Sigmoid colon (tissue), 7 donors: Measurements from ENCODE around the gene COPS3. TPM values are rescaled to one million over a fixed set of nuclear protein-coding genes. Genes with fewer than 3 reads are reported as not detected.

Experiments used
- DNase-seq: peaks from one replicate; pipeline ENCODE4 v3.0.0-alpha.2; 2019
- H3K27ac ChIP-seq, 4 donors: fragments of 200-600 bp; sonication (generic); one replicate each; pipeline ENCODE4 v1.5.1; 2016 to 2019; ENCODE audit warnings: mild to moderate bottlenecking in 1 of 4
- H3K27me3 ChIP-seq, 3 donors: fragments of 200-600 bp; sonication (generic); one replicate each; pipeline ENCODE4 v1.5.1; 2019; ENCODE audit warnings: mild to moderate bottlenecking in 1 of 3
- H3K36me3 ChIP-seq, 4 donors: fragments of 200-600 bp; sonication (generic); one replicate each; pipeline ENCODE4 v1.5.1; 2016 to 2019
- H3K4me1 ChIP-seq, 4 donors: fragments of 200-600 bp; sonication (generic); one replicate each; pipeline ENCODE4 v1.5.1; 2017 to 2019
- H3K4me3 ChIP-seq, 4 donors: fragments of 200-600 bp; sonication (generic); one replicate each; pipeline ENCODE4 v1.5.1; 2017 to 2019; ENCODE audit warnings: mild to moderate bottlenecking in 2 of 4, moderate library complexity in 1 of 4
- H3K9me3 ChIP-seq, 4 donors: fragments of 200-600 bp in 3 of 4; sonication (generic) in 3 of 4; one replicate each; pipeline versions ENCODE4 v1.5.1 to v1.6.1; 2013 to 2019
- CTCF ChIP-seq, 4 experiments: fragments of 450-650 bp in 3 of 4; fragments of 200-600 bp in 1 of 4; IDR thresholded peaks; one replicate each; pipeline ENCODE4 v1.5.1; 2016 to 2019; ENCODE audit warnings: antibody characterized with exemption in 4 of 4, mild to moderate bottlenecking in 3 of 4, moderate library complexity in 2 of 4
- EP300 ChIP-seq, 4 donors: sonication (generic); formaldehyde crosslinking; IDR thresholded peaks; one replicate each; pipeline ENCODE4 v1.6.1; 2017; ENCODE audit warnings: antibody characterized with exemption in 4 of 4
- POLR2A ChIP-seq, 2 donors: fragments of 450-650 bp; IDR thresholded peaks; one replicate each; pipeline ENCODE4 v1.6.1; 2016; ENCODE audit warnings: antibody characterized with exemption in 2 of 2, mild to moderate bottlenecking in 2 of 2, moderate library complexity in 2 of 2
- POLR2AphosphoS5 ChIP-seq, 4 donors: sonication (generic); formaldehyde crosslinking; IDR thresholded peaks; one replicate each; pipeline ENCODE4 v1.6.1; 2017; ENCODE audit warnings: antibody characterized with exemption in 4 of 4
- WGBS, 2 donors: extraction: QIAGEN DNeasy Blood & Tissue Kit; methylation state at CpG; one replicate each; pipeline ENCODE4 v1.1.7; 2013; 5-methylcytosine and 5-hydroxymethylcytosine counted together
- intact Hi-C: fragments of 100-400 bp; cut with DNase I; formaldehyde crosslinking; loops from one replicate; pipeline ENCODE4 v1.15.1; 2023
- polyA plus RNA-seq, 3 donors: library from polyadenylated mRNA; stranded (reverse); fragments of 200-250 nt; gene quantifications; one replicate each; pipeline ENCODE4 v1.2.3, GENCODE V29; 2013
- total RNA-seq, 4 donors: library from RNA; depleted of rRNA; stranded (reverse); fragments of >200 nt; gene quantifications; one replicate each; pipeline ENCODE4 v1.1.0, GENCODE V29; 2016
- donor health status: healthy with polysubstance abuse.
- donor health status: Bipolar disorder and iron deficiency.
- donor health status: healthy.

COPS3 gene
- total and polyA plus RNA-seq, 7 donors: 44.6 to 105 (median 56.8) TPM

GRCh38 chr17:17216236-17216635 is 64.8 kb downstream of the COPS3 start:
- Histone ChIP-seq H3K9me3 (no peaks in the 10 kb centered on the region), H3K4me1 (no peaks in the 10 kb centered on the region), H3K36me3 (peaks cover 51 to 97% (median 79%) of the 10 kb centered on the region in 4 donors), H3K4me3 (no peak overlapping the region), H3K27ac (no peak overlapping the region), H3K27me3 (no peaks in the 10 kb centered on the region)
- no peak for DNase-seq
- 94 to 96% methylated on average over 17 of the region's 17 CpGs for WGBS, 2 donors
- TF ChIP-seq POLR2AphosphoS5 (IDR thresholded peaks at IDR 0.05) (no peak), CTCF (IDR thresholded peaks at IDR 0.05) (no peak), POLR2A (IDR thresholded peaks at IDR 0.05) (no peak), EP300 (IDR thresholded peaks at IDR 0.05) (no peak)
- intact Hi-C loops: no loop called here

- no peak overlapping the region for H3K4me3 ChIP-seq
- WGBS, 2 donors: 92 to 95% methylated on average over 8 of the region's 8 CpGs
- no peaks in the 10 kb centered on the region for H3K9me3 ChIP-seq
- H3K4me1 ChIP-seq: no peaks in the 10 kb centered on the region
- peaks cover 44 to 96% (median 72%) of the 10 kb centered on the region in 4 donors for H3K36me3 ChIP-seq
- no peak for DNase-seq
- no peak for TF ChIP-seq EP300 (IDR thresholded peaks at IDR 0.05)
- TF ChIP-seq POLR2AphosphoS5 (IDR thresholded peaks at IDR 0.05): no peak
- TF ChIP-seq CTCF (IDR thresholded peaks at IDR 0.05): no peak
- TF ChIP-seq POLR2A (IDR thresholded peaks at IDR 0.05): no peak
- H3K27ac ChIP-seq: no peak overlapping the region
- intact Hi-C loops: no loop called here
- no peaks in the 10 kb centered on the region for H3K27me3 ChIP-seq
Observed at GRCh38 chr17:17215575-17215974, 65.5 kb downstream of the COPS3 start.

GRCh38 chr17:17214646-17215436 is 66.2 kb downstream of the COPS3 start:
- Histone ChIP-seq H3K9me3 (no peaks in the 10 kb centered on the region), H3K4me3 (no peak overlapping the region), H3K36me3 (peaks cover 41 to 89% (median 65%) of the 10 kb centered on the region in 4 donors), H3K27me3 (no peaks in the 10 kb centered on the region), H3K27ac (no peak overlapping the region), H3K4me1 (no peaks in the 10 kb centered on the region)
- intact Hi-C loops: no loop called here
- 89 to 93% methylated on average over 27 of the region's 27 CpGs for WGBS, 2 donors
- TF ChIP-seq POLR2A (IDR thresholded peaks at IDR 0.05): no peak
- TF ChIP-seq POLR2AphosphoS5 (IDR thresholded peaks at IDR 0.05): no peak
- no peak for TF ChIP-seq CTCF (IDR thresholded peaks at IDR 0.05)
- TF ChIP-seq EP300 (IDR thresholded peaks at IDR 0.05): no peak
- DNase-seq: no peak

GRCh38 chr17:17213775-17214174 is 67.3 kb downstream of the COPS3 start:
- Histone ChIP-seq H3K4me1 (no peaks in the 10 kb centered on the region), H3K4me3 (no peak overlapping the region), H3K9me3 (no peaks in the 10 kb centered on the region), H3K27me3 (no peaks in the 10 kb centered on the region), H3K27ac (no peak overlapping the region), H3K36me3 (peaks cover 40 to 79% (median 57%) of the 10 kb centered on the region in 4 donors)
- WGBS, 2 donors: 81 to 84% methylated on average over 10 of the region's 10 CpGs
- intact Hi-C loops: no loop called here
- no peak for TF ChIP-seq POLR2AphosphoS5 (IDR thresholded peaks at IDR 0.05)
- no peak for TF ChIP-seq POLR2A (IDR thresholded peaks at IDR 0.05)
- TF ChIP-seq EP300 (IDR thresholded peaks at IDR 0.05): no peak
- no peak for TF ChIP-seq CTCF (IDR thresholded peaks at IDR 0.05)
- DNase-seq: no peak
